Neural cell (in vitro differentiated cells): Measurements from ENCODE around the gene CNOT4. TPM values are rescaled to one million over a fixed set of nuclear protein-coding genes. Genes with fewer than 3 reads are reported as not detected.

Source experiments
- H2AFZ ChIP-seq: fragments of 200-600, 300-800 bp; sonication (generic), shearing (Covaris generic); 2 replicates; pipeline ENCODE4 v1.6.0; 2014; ENCODE audit warnings: low read depth, mild to moderate bottlenecking, antibody characterized with exemption, low read length, moderate library complexity
- H3F3A ChIP-seq: fragments of 200-600 bp; shearing (Covaris generic); 2 replicates; pipeline ENCODE4 v1.6.1; 2016; ENCODE audit warnings: mild to moderate bottlenecking, moderate library complexity, mixed read lengths, antibody characterized with exemption, low read length; ENCODE audit not compliant: insufficient read depth, poor library complexity, severe bottlenecking
- H3K27ac ChIP-seq: fragments of 200-600, 300-800 bp; sonication (generic), shearing (Covaris generic); 2 replicates; pipeline ENCODE4 v1.5.1; 2014; ENCODE audit warnings: mild to moderate bottlenecking, low read length, moderate library complexity
- H3K27me3 ChIP-seq: fragments of 300-800, 200-600 bp; sonication (generic), shearing (Covaris generic); 2 replicates; pipeline ENCODE4 v1.6.0; 2014; ENCODE audit warnings: mild to moderate bottlenecking, low read depth, low read length, moderate library complexity; ENCODE audit not compliant: insufficient read depth
- H3K36me3 ChIP-seq: fragments of 300-800, 200-600 bp; sonication (generic), shearing (Covaris generic); 2 replicates; pipeline ENCODE4 v1.5.1; 2014; ENCODE audit warnings: mild to moderate bottlenecking, antibody characterized with exemption, low read length, moderate library complexity; ENCODE audit not compliant: insufficient read depth
- H3K4me2 ChIP-seq: fragments of 300-800, 200-600 bp; sonication (generic), shearing (Covaris generic); 2 replicates; pipeline ENCODE4 v1.6.0; 2014; ENCODE audit warnings: mild to moderate bottlenecking, low read length
- H3K4me3 ChIP-seq: fragments of 300-800, 200-600 bp; sonication (generic), shearing (Covaris generic); 2 replicates; pipeline ENCODE4 v1.5.1; 2014; ENCODE audit warnings: mild to moderate bottlenecking, low read length, moderate library complexity
- H3K79me2 ChIP-seq: fragments of 200-600 bp; shearing (Covaris generic); replicated peaks from 2 replicates; pipeline ENCODE4 v1.6.0; 2014; ENCODE audit warnings: mild to moderate bottlenecking, low read length, moderate library complexity; ENCODE audit not compliant: insufficient read depth
- H3K9ac ChIP-seq: fragments of 300-800, 200-600 bp; sonication (generic), shearing (Covaris generic); 2 replicates; pipeline ENCODE4 v1.6.1; 2016; ENCODE audit warnings: mild to moderate bottlenecking, low read length, mixed read lengths
- H3K9me2 ChIP-seq: fragments of 200-600 bp; shearing (Covaris generic); 2 replicates; pipeline ENCODE4 v1.6.1; 2016; ENCODE audit warnings: mild to moderate bottlenecking, low read length, mixed read lengths; ENCODE audit not compliant: insufficient read depth
- H3K9me3 ChIP-seq: fragments of 200-600, 300-800 bp; sonication (generic), shearing (Covaris generic); 2 replicates; pipeline ENCODE4 v1.6.1; 2016; ENCODE audit warnings: mild to moderate bottlenecking, mixed run types, low read length, moderate library complexity, mixed read lengths
- H4K20me1 ChIP-seq: fragments of 200-600 bp; shearing (Covaris generic); 2 replicates; pipeline ENCODE4 v1.6.1; 2016; ENCODE audit warnings: mild to moderate bottlenecking, mixed run types; ENCODE audit not compliant: insufficient read depth
- CTCF ChIP-seq: fragments of 450-650 bp; IDR thresholded peaks from 2 replicates; pipeline ENCODE4 v1.5.1; 2014; ENCODE audit warnings: antibody characterized with exemption, mild to moderate bottlenecking, moderate library complexity; ENCODE audit not compliant: poor library complexity, severe bottlenecking
- EP300 ChIP-seq: fragments of 450-650 bp; conservative IDR thresholded peaks from 2 replicates; pipeline ENCODE4 v1.6.1; 2014; ENCODE audit warnings: antibody characterized with exemption, mild to moderate bottlenecking, moderate library complexity; ENCODE audit not compliant: poor library complexity, severe bottlenecking
- EZH2 ChIP-seq: fragments of 200-600, 300-800 bp; shearing (Covaris generic), sonication (generic); IDR thresholded peaks from 2 replicates; pipeline ENCODE4 v1.6.1; 2014; ENCODE audit warnings: antibody characterized with exemption, low read length, borderline replicate concordance, mild to moderate bottlenecking; ENCODE audit not compliant: insufficient read depth, poor library complexity, severe bottlenecking
- MXI1 ChIP-seq: fragments of 450-650 bp; conservative IDR thresholded peaks from 2 replicates; pipeline ENCODE4 v1.6.1; 2014; ENCODE audit warnings: antibody characterized with exemption, mild to moderate bottlenecking; ENCODE audit not compliant: poor library complexity, severe bottlenecking
- POLR2AphosphoS5 ChIP-seq: IDR thresholded peaks from 2 replicates; pipeline ENCODE4 v1.6.1; 2012
- RAD21 ChIP-seq: fragments of 450-650 bp; conservative IDR thresholded peaks from 2 replicates; pipeline ENCODE4 v1.6.1; 2014; ENCODE audit warnings: antibody characterized with exemption, mild to moderate bottlenecking, moderate library complexity
- REST ChIP-seq: IDR thresholded peaks from 2 replicates; pipeline ENCODE4 v1.6.1; 2012; ENCODE audit warnings: borderline replicate concordance
- SMC3 ChIP-seq: fragments of 450-650 bp; conservative IDR thresholded peaks from 2 replicates; pipeline ENCODE4 v1.6.1; 2014; ENCODE audit warnings: antibody characterized with exemption, mild to moderate bottlenecking, moderate library complexity; ENCODE audit not compliant: poor library complexity
- TAF1 ChIP-seq: IDR thresholded peaks from 2 replicates; pipeline ENCODE4 v1.6.1; 2012; ENCODE audit warnings: low read depth
- polyA plus RNA-seq: library from polyadenylated mRNA; depleted of rRNA; stranded (reverse); fragments of >200 nt; gene quantifications from 2 replicates; pipeline ENCODE4 v1.2.3, GENCODE V29; 2014

CNOT4 gene
- polyA plus RNA-seq, 1 donor from 2014 or later, result 6.4 TPM

- Histone ChIP-seq H4K20me1 (no peaks in the 10 kb centered on the region), H3K9me3 (no peaks in the 10 kb centered on the region), H2AFZ (no peak overlapping the region), H3K27me3 (no peaks in the 10 kb centered on the region), H3K79me2 (no peaks in the 10 kb centered on the region), H3K9me2 (no peaks in the 10 kb centered on the region), H3K36me3 (no peaks in the 10 kb centered on the region), H3K9ac (no peak overlapping the region), H3F3A (no peaks in the 10 kb centered on the region), H3K4me2 (no peak overlapping the region), H3K27ac (no peak overlapping the region), H3K4me3 (no peak overlapping the region)
- TF ChIP-seq EZH2 (no peak), MXI1 (no peak), POLR2AphosphoS5 (no peak), REST (no peak), RAD21 (no peak), TAF1 (no peak), EP300 (no peak), CTCF (no peak), SMC3 (no peak)
These were observed 40.3 kb upstream of the CNOT4 start for GRCh38 chr7:135550196-135550595.

- Histone ChIP-seq H2AFZ (no peak overlapping the region), H3K9me3 (no peaks in the 10 kb centered on the region), H3F3A (no peaks in the 10 kb centered on the region), H3K9me2 (no peaks in the 10 kb centered on the region), H3K27me3 (no peaks in the 10 kb centered on the region), H3K4me2 (no peak overlapping the region), H3K27ac (no peak overlapping the region), H3K36me3 (no peaks in the 10 kb centered on the region), H3K4me3 (no peak overlapping the region), H3K9ac (no peak overlapping the region), H3K79me2 (no peaks in the 10 kb centered on the region), H4K20me1 (no peaks in the 10 kb centered on the region)
- no peak for TF ChIP-seq TAF1
- no peak for TF ChIP-seq EZH2
- TF ChIP-seq RAD21, result no peak
- no peak for TF ChIP-seq REST
- TF ChIP-seq EP300, result no peak
- no peak for TF ChIP-seq SMC3
- no peak for TF ChIP-seq CTCF
- TF ChIP-seq POLR2AphosphoS5, result no peak
- no peak for TF ChIP-seq MXI1
These were observed 31.1 kb upstream of the CNOT4 start for GRCh38 chr7:135541029-135541428.
